Retinal pigment epithelial cell (primary cell): Measurements from ENCODE around the gene KRTAP4-16.
"Not testable (repeated sequence)": the region's sequence is repeated elsewhere in the genome, so short reads cannot be mapped to it uniquely, and the experiment has no call there.

Source experiments
- DNase-seq: peaks from one replicate; pipeline ENCODE4 v3.0.0-alpha.2; 2010; ENCODE audit warnings: low read depth
- H3K4me3 ChIP-seq: 2 replicates; pipeline ENCODE4 v1.5.1; 2011; ENCODE audit warnings: mild to moderate bottlenecking, low read length, control low read depth, moderate library complexity
- CTCF ChIP-seq: conservative IDR thresholded peaks from 2 replicates; pipeline ENCODE4 v1.5.1; 2011; ENCODE audit warnings: low read depth, low read length, control low read depth, inconsistent platforms

Gene KRTAP4-16

DNA sequence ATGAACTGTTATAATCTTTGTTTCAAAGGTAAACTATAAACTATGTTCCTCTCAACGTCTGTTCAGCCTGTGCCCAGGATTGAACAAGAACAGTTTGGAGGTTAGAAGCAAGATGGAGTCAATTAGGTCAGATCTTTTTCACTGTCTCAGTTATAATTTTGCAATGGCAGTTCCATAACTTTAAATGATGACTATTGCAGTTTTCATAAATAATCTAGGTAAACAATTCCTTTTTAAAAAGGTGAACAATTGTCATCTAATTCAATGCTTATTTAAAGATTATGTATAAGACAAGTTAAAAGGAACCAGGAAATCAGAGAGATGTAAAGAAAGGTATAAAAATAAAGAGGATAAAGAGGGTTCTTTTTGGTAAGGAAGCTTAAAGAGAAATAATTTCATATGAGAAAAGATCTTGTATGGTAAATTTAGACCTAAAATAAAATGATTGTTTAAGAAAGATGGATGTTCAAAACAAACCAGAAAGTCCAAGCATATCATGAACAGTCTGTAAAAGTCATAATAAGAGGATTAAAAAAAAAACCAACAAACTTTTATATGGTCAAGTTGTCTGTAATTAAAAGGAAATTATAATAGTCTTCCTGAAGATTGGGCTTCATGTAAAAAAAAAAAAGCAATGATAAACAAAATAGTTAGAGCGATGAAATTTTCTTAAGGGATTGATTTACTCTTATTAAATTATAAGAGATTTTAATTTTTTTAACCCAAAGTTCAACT, 9.3 kb upstream of the KRTAP4-16 start:
- H3K4me3 ChIP-seq: no peak overlapping the region
- no peak for TF ChIP-seq CTCF
- DNase-seq: no peak

- H3K4me3 ChIP-seq, DNase-seq: not testable (repeated sequence)
These were observed 6.8 kb upstream of the KRTAP4-16 start for GRCh38 chr17:41108728-41109386.

DNA sequence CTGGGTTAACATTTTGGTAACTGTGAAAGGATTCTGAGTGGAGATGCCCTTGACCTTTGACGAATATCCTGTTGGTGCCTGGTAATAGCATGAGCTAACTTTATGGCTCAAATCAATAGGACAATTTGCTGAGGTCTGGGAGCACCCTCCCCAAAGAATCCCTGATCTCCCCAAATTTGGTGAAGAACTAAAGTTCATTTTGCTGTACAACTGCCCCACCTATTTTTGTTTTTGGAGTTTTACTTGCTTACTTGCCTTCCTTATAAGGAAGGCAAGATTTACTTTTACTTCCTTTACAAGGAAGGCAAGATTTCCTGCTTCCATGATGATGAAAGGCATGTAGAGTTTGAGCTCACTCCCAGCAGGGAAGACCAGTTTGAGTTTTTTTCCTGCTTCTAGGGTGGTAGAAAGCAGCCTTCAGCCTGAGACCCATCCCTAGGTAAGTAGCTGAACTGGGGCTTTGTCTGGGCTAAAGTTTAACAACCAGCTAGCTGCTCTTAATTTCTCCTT, 6.0 kb upstream of the KRTAP4-16 start:
- no peak overlapping the region for H3K4me3 ChIP-seq
- no peak for TF ChIP-seq CTCF
- DNase-seq: no peak

GRCh38 chr17:41105347-41105746, 3.3 kb upstream of the KRTAP4-16 start, which contains the start of gene KRTAP4-9:
KRTAP4-9 (plus strand) TSS chr17:41105389; CDS start chr17:41105389, 0 bp downstream.
- not testable (repeated sequence) for H3K4me3 ChIP-seq, DNase-seq

- not testable (repeated sequence) for DNase-seq
These were observed 2.5 kb upstream of the KRTAP4-16 start for GRCh38 chr17:41104386-41105038.

GRCh38 chr17:41103896-41104295, 1.9 kb upstream of the KRTAP4-16 start:
- no peak for DNase-seq
- H3K4me3 ChIP-seq: no peak overlapping the region
- no peak for TF ChIP-seq CTCF

More at GRCh38 chr17:41104386-41105038, 2.5 kb upstream of the KRTAP4-16 start:
- not testable (repeated sequence) for H3K4me3 ChIP-seq

GRCh38 chr17:41099682-41100480, 2.1 kb downstream of the KRTAP4-16 start:
- H3K4me3 ChIP-seq, DNase-seq: not testable (repeated sequence)

- TF ChIP-seq CTCF: no peak
- H3K4me3 ChIP-seq: no peak overlapping the region
- no peak for DNase-seq
These were observed 3.5 kb downstream of the KRTAP4-16 start for GRCh38 chr17:41098481-41098880.

- no peak for DNase-seq
- no peak within 1 kb of the TSS for H3K4me3 ChIP-seq
- no peak for TF ChIP-seq CTCF
These were observed 4.0 kb downstream of the KRTAP4-16 start, which contains the start of gene KRTAP4-8 for GRCh38 chr17:41098042-41098441. KRTAP4-8 (minus strand) TSS chr17:41098142; CDS start chr17:41098084, 58 bp downstream.
